NB4 (cell line): ENCODE data around the gene KRTAP17-1.

ENCODE experiments used
- DNase-seq: peaks from one replicate; pipeline ENCODE4 v3.0.0; 2010; ENCODE audit warnings: low read depth
- H3K4me3 ChIP-seq: one replicate; pipeline ENCODE4 v1.5.1; 2011; ENCODE audit warnings: mild to moderate bottlenecking, low read depth, low read length, moderate library complexity
- MAX ChIP-seq: IDR thresholded peaks from 2 replicates; pipeline ENCODE4 v1.6.1; 2011; ENCODE audit warnings: low read depth, low read length
- MYC ChIP-seq: IDR thresholded peaks from 2 replicates; pipeline ENCODE4 v1.6.1; 2011; ENCODE audit warnings: low read depth, low read length
- POLR2A ChIP-seq: IDR thresholded peaks from 2 replicates; pipeline ENCODE4 v1.6.1; 2011; ENCODE audit warnings: mild to moderate bottlenecking; ENCODE audit not compliant: insufficient read length; ENCODE audit errors: extremely low read depth
- TF ChIP-seq, protein P1 (sequence below): IDR thresholded peaks from one replicate; pipeline ENCODE4 v1.5.1; 2012; ENCODE audit warnings: low read depth, low read length

KRTAP17-1 gene

DNA sequence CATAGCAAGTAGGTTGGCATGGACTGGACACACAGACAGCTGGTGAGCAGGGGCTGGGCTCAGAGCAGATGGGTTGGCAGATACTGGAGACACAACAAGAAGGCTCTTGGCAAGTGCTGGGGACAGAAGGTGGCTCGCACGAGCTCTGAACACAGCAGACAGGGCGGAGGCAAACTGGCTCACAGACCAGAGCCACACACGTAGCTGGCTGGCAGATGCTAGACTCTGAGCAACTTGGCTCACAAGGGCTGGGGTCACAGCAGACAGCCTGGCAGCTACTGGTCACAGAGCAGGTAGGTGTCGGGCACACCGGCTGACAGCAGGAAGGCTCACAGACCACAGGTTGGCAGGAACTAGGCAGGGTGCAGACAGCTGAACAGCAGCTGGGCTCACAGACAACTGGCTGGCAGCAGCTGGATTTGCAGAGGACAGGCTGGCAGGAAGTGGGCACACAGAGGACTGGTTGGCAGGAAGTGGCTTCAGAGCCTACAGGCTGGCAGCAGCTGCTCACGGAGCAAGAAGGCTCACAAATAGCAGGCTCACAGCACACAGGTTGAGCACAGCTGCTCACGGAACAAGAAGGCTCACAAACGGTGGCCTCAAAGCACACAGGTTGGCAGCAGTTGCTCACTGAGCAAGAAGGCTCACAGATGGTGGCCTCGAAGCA lies 7.1 kb downstream of the KRTAP17-1 start:
- DNase-seq, result peak; percentile 14
- TF ChIP-seq, protein P1, sequence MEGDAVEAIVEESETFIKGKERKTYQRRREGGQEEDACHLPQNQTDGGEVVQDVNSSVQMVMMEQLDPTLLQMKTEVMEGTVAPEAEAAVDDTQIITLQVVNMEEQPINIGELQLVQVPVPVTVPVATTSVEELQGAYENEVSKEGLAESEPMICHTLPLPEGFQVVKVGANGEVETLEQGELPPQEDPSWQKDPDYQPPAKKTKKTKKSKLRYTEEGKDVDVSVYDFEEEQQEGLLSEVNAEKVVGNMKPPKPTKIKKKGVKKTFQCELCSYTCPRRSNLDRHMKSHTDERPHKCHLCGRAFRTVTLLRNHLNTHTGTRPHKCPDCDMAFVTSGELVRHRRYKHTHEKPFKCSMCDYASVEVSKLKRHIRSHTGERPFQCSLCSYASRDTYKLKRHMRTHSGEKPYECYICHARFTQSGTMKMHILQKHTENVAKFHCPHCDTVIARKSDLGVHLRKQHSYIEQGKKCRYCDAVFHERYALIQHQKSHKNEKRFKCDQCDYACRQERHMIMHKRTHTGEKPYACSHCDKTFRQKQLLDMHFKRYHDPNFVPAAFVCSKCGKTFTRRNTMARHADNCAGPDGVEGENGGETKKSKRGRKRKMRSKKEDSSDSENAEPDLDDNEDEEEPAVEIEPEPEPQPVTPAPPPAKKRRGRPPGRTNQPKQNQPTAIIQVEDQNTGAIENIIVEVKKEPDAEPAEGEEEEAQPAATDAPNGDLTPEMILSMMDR, result no peak
- TF ChIP-seq POLR2A (no peak), MYC (no peak)
- no peak overlapping the region for H3K4me3 ChIP-seq

DNA sequence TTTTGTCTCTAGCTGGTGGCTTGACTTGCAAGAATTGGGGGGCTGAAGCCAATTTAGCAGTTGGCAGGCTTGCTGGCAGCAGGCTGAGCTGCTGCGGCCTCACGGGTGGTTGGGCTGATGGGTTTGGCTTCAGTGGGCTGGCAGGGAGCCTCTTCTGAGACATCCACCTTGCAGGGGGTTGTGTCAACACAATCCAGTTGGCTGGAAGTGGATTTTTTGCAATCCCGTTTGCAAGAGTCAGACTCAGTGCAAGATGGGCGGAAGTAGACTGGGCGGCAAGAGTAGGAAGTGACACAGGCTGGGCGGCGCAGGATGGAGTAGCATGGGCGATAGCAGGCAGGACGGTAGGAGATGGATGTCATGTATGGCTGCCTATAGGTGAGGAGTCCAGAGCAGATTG lies 7.9 kb downstream of the KRTAP17-1 start:
- no peak overlapping the region for H3K4me3 ChIP-seq
- DNase-seq, result no peak
- TF ChIP-seq MAX (no peak), MYC (no peak), POLR2A (no peak)
- TF ChIP-seq, protein P1, result no peak

- TF ChIP-seq, protein P1, result no peak
- no peak for TF ChIP-seq MAX
- no peak for TF ChIP-seq POLR2A
- TF ChIP-seq MYC, result no peak
- DNase-seq, result no peak
- no peak overlapping the region for H3K4me3 ChIP-seq
Observed at GRCh38 chr17:41304091-41304490, 11.4 kb downstream of the KRTAP17-1 start.

GRCh38 chr17:41302981-41303380 lies 12.5 kb downstream of the KRTAP17-1 start:
- H3K4me3 ChIP-seq, result no peak overlapping the region
- no peak for DNase-seq
- no peak for TF ChIP-seq MYC
- no peak for TF ChIP-seq MAX
- TF ChIP-seq, protein P1, result no peak
- TF ChIP-seq POLR2A, result no peak

DNA sequence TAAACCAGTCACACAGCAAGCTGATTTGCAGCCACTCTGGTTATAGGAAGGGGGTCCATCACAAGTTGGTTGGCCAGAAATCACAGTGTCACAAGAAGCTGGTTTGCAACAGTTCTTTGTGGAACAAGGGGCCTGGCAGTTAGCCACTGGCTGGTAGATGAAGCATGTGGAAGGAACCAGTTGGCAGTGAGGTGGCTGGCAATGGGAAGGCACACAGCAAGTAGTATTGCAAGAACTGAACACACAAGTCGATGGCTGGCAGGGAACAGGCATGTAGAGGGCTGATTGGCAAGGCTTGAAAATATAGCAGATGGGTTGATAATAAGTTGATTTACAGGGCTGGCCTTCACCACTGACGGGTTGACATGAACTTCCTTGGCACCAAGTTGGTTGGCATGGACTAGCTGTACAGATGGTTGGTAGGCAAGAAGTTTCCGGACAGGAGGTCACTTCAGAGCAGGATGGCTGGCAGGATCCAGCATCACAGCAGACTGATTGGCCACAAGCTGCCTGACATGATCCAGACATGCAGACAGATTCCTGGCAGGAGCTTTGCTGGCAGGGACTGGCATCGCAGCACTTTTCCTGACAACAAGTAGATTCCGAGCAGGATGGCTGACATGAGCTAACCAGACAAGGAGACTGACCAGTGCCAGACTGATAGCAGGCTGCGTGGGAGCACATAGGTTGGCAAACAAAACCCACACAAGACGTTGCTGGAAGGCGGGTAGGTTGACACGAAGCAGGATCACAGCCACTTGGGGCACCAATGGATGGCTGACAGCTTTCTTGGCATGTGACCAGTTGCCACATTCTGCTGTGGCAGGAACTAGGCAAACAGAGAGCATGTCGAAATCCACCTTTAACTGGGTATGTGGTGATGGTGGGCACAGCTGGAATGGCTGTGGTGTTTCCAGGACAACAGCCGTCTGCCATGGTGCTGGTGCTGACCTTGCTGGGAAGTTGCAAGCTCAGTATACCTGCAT lies 13.3 kb downstream of the KRTAP17-1 start, which contains the start of gene KRTAP29-1:
KRTAP29-1 (minus strand) TSS at position 936 of the 986 bp plus-strand sequence; CDS start at position 936, 0 bp downstream.
- no peak within 1 kb of the TSS for H3K4me3 ChIP-seq
- no peak for TF ChIP-seq MYC
- TF ChIP-seq MAX, result no peak
- TF ChIP-seq, protein P1, result no peak
- no peak for TF ChIP-seq POLR2A
- DNase-seq, result no peak
